Measurements from ENCODE around the gene SLC47A2. TPM values are rescaled to one million over a fixed set of nuclear protein-coding genes. Genes with fewer than 3 reads are reported as not detected.
A peak's percentile ranks its signal among the peaks of the same experiment; 100 is the strongest.
"Not testable (repeated sequence)": the region's sequence is repeated elsewhere in the genome, so short reads cannot be mapped to it uniquely, and the experiment has no call there.

Gene SLC47A2
- polyA plus RNA-seq, 1 donor = 5.5 TPM

DNA sequence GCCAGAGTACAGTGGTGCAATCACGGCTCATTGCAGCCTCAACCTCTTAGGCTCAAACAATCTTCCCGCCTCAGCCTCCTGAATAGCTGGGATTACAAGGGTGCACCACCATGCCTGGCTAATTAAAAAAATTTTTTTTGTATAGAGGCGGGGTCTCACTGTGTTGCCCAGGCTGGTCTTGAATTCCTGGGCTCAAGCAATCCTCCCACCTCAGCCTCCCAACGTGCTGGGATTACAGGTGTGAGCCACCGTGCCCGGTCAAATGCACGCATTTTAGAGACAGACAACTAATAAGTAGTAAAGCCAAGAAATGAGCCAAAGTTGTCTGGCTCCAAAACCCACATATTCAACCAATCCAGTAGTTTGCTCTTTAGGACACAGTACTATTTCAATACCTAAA is 46.7 kb downstream of the SLC47A2 start:
- DNase-seq = not testable (repeated sequence)

DNA sequence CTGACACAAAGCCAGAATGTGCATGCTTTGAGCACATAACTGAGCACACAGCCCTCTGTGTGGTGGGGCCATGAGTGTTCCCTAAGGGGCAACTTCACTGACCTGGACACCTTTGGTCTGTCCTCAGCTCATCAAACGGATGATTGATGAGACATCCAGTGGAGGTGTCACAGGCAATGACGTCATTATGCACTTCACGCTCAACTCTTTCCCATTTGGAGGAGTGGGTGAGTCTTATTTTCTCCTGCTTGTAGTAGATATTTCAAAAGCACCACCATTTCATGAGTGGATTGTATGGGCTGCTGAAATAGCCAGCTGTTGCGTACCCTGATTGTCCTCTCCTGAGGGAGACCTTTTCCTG is 51.6 kb downstream of the SLC47A2 start:
- DNase-seq = no peak

DNA sequence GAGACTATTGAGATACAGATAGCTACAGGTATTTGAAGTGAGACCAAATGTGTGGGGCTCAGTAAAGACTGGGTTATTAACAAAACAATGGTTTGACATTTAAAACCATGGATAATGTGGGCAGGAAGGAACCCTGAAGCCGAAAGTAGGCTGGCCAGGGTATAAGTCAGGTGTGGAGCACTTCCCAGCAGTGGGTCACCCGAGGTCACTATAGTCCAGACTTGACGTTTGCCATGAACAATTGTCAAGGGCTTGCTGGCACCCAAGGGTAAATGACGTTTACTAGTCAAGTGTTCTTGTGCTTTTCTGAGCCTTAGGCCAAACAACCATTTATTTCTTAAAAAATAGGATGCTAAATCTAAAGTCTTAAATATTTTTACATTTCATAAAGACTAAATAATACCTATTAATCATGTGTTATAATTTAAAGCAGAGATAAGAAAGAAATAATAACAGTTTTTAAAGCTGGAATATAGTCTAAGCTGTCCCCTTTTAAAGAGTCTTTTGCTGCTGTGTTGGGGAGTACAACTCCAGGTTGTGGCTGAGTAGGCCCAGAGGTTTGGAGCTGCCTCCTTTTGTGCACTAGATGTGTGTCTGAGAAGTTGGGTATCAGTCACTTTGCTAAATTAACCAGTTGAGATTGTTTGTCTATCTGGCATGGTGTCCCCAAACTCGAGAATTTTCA is 52.1 kb downstream of the SLC47A2 start:
- DNase-seq = no peak

DNA sequence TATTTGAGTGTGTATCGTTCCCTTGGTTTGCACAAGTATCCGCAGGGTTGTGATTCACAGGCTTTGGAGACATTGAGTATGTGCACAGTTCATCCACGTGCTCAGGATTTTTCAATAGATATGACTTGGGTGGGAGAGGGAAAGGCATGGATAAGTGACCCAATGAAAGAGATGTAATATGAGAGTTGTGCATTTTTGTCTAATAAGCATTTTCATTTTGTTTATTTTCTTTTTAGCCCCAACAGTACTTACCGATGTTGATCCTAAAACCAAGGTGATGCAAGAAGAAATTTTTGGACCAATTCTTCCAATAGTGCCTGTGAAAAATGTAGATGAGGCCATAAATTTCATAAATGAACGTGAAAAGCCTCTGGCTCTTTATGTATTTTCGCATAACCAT is 53.3 kb downstream of the SLC47A2 start:
- no peak for DNase-seq

DNA sequence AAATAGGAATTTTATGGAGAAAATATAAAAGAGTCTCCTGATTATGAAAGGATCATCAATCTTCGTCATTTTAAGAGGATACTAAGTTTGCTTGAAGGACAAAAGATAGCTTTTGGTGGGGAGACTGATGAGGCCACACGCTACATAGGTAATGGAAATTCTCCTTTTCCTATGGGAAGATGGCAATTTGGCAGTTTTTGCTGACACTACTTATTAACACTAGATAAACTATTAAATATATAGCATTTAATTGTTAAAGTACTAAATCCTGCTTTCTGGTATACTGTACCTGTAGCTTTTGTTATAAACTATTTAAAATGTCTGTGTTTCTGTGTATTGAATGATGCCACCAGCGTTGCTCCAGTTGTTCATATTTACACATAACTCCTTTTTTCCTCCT is 55.3 kb downstream of the SLC47A2 start:
- no peak for DNase-seq

DNA sequence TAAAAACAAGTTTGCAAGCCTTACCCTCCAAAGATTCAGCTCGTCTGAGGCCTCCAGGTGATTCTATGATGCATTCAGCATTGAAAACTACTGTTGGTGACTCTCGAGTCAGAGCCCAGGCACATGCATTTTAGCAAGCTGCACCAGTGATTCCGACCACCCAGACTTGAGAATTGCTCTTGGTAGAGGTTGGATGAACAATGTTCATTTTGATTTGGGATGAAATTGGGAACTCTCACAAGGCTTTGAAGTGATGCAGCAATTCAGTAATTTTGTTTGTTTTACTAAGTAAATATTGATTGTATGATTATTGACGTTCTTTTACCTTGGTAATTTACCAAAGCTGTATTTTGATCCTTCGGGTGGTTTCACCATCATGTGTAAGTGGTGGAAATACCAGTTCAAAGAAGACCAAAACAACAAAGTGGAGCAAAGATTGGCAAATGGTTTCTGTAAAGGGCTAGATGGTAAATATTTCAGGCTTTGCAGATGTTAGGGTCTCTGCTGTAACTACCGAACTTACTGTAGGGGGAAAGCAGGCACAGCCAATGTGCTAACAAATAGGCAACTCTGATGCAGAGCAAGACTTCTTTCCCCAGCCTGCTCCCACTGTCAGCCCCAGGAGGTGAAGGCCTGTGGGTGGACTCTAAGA is 56.0 kb downstream of the SLC47A2 start:
- DNase-seq = no peak

DNA sequence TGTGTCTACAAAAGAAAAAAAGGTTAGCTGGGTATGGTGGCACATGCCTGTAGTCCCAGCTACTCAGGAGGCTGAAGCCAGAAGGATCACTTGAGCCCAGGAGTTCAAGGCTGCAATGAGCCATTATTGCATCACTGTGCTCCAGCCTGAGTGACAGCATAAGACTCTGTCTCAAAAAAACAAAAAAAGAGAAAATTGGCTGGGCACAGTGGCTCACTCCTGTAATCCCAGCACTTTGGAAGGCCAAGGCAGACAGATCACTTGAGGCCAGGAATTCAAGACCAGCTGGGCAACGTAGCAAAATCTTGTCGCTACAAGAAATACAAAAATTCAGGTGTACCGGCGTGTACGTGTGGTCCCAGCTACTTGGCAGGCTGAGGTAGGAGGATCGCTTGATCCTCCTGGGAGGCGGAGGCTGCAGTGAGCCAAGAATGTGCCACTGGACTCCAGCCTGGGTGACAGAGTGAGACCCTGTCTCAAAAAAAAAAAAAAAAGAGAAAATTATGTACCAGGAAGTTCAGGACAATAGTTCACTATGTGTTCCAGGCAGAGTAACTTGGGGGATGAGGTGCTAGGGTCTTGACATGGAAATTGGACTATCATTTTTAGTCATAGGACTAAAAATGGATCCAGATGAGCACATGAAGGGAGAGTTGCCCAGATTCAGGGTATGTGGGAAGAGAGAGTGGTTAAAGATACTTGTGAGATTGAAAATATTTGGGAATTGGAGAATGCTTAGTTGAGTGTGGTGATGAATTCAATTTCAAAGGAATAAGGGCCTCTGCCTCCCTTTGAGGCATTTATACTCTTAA is 56.8 kb downstream of the SLC47A2 start:
- no peak for DNase-seq

DNA sequence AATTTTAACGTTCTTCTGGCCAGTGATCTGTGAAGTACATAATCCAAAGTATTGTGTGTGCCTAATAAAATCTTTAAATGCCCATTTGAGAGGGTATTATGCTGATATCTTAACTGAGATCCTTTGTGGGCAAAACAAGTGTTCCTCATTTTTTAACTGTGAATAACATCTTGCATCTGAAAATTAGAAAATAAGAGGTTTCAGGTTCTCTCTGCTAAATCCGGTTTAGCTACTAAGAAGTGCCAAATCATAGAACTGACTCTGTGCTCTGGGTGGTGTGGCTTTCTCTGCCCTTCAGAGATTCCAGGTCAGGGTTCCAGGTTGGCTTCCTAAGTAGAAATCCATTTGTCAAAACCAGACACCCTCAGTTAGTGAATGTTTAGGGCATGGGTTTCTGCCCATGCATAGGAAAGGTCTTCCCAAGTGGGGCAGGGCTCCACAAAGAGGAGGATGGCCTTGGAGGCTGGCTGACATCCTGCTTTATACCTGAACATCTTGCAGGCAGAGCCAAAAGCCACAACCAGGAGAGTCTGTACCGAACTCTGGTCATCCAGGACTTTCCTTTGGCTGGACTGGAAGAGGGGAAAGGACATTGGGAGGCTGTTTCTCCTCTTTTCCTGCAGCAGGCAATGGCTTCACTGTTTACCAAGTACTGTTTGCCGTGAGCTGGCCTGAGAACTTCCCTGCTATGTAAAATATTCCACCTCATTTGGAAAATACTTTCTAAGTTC is 59.4 kb downstream of the SLC47A2 start:
- DNase-seq = no peak

DNA sequence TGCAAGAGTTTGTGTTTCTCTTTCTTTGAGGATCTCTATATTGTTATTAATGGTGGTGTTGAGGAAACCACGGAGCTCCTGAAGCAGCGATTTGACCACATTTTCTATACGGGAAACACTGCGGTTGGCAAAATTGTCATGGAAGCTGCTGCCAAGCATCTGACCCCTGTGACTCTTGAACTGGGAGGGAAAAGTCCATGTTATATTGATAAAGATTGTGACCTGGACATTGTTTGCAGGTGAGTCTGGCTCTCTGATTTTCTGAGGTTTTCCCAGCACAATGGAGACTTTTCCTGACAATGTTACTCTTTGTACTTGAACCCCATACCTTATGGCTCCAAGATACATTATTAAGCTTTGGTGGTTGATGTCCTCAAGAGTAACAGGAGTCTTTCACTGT is 60.0 kb downstream of the SLC47A2 start:
- no peak for DNase-seq

DNA sequence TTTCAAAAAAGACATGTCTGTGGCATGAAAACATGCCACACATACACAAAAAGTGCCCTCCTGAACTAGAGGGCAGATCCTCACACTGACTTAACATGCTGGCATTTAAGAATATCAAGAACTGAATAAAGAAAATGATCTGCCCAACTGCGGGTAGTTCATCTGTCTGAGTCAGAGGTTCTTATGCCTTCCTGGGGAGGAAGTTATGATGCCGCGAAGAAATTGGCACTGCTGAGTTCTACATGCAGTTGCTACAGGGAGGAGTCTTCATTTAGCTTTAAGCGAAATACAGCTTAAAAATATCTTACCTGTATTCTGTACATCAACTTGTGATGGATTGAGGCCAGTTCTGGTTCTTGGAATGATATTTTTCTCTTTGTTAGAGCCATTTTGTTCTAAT is 61.5 kb downstream of the SLC47A2 start:
- DNase-seq = no peak

DNA sequence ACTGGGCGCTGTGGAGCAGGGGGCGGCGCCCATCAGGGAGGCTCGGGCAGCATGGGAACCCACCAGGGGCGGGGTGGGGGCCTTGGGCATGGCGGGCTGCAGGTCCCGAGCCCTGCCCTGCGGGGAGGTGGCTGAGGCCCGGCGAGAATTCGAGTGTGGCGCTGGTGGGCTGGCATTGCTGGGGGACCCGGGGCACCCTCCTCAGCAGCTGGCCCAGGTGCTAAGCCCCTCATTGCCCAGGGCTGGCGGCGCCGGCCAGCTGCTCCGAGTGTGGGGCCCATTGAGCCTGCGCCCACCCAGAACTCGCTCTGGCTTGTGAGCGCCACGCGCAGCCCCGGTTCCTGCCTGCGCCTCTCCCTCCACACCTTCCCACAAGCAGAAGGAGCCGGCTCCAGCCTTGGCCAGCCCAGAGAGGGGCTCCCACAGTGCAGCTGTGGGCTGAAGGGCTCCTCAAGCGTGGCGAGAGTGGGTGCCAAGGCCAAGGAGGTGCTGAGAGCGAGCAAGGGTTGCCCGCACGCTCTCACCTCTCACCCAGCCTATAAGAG is 62.0 kb downstream of the SLC47A2 start:
- DNase-seq = no peak

DNA sequence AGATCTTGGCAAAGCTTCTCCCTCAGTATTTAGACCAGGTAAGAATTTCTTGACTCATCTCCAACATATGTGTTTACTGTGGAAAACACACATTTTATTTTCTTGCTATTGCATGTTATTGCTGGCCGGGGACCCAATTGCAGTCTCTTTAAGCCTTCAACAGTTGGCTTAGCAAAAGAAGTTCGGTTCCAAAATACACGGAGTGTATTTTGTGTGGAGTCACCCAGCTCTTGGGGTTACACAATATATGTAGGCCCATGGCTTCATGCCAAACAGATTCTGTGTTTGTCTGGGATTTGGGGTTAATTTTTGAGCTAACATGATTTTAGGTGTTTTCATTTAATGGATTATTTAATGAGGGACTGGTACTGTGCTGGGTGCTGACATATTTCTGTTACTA is 63.8 kb downstream of the SLC47A2 start:
- DNase-seq = no peak

DNA sequence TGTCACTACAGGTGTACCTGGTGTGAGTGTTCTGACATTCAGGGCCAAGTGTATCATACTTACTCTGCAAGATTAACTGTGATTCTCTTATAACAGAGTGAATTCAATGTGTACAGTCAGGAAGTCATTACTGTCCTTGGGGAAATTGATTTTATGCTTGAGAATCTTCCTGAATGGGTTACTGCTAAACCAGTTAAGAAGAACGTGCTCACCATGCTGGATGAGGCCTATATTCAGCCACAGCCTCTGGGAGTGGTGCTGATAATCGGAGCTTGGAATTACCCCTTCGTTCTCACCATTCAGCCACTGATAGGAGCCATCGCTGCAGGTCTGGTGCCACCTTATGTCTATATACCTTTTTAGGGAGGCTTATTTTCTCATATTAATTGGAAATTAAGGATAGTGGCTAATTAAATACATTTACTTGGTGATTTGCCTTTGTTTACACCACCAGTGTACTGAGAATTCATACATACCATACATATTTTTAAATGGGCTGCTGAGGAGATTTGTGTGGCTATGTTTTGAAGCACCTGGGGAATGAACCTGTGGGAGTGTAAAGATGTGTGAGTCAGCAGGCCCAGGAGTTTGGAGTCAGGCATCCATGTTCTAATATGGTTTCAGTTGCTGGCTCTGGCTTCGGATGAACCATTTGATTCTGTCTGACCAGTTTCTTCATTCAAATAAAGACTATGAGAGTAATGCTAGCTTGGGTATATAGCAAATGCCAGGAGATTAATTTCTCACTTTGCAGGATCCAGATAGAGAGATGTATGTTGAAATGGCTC is 64.7 kb downstream of the SLC47A2 start:
- no peak for DNase-seq

DNA sequence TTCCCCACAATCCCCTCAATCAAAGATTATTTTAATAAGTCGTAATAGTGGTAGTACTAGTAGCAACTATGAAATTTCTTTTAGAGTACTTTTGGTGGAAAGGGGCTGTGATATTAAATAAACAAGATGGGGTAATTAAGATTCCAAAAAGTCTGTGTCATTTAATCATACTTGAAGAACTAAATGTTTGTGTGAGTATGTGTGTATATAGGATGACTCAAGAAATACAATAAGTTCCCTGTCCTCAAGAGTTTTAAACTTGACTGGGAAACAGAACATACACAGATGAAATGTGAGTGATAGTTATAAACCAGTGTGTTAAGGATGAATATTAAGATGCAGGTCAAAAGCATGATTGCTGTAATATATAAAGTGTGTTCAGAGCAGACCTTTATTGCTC is 65.6 kb downstream of the SLC47A2 start:
- DNase-seq = no peak

DNA sequence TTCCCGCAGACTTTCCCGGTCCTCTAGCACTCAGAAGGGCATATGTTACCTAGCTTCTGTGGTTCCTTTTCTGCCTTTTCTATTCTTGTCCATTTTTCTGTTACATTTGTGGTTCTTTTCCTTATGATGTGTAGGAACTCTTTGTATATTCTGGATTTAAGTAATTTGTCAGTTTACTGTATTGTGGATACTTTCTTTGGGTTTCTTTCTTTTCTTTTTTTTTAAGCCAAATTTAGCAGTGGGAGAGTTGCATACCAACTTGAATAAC is 67.2 kb downstream of the SLC47A2 start:
- no peak for DNase-seq

DNA sequence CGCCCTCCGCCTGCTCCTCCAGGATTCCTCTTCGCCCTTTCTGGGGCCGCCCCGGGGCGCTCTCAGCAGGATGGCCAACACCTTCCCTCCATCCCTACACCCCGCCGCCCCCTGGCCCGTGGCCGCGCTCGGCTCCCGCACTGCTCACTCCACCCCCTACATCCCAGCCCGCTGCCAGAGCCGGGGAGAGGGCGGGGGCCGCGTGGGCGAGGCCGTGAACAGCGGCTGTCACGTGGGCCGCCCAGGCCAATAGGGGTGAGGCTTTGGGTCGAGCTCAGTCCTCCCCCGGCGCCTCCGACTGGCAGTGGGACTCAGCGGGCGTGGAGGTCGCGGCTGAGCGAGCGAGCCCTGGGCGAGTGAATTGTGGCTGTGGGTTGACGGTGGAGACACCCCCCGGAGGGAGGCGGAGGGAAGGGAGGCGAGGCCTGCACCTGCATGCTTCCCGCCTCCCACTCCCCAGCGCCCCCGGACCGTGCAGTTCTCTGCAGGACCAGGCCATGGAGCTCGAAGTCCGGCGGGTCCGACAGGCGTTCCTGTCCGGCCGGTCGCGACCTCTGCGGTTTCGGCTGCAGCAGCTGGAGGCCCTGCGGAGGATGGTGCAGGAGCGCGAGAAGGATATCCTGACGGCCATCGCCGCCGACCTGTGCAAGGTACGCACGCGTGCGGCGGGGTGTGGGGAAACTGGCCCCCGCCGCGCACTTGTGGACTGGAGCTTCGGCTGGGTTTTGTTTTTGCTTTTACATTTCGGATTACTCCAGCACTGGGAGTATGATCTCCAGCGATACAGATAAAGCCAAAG is 67.7 kb downstream of the SLC47A2 start, which contains the start of gene ALDH3A2:
Gene ALDH3A2 (plus strand): TSS at position 277 of the 799 bp plus-strand sequence. CDS start 221 bp downstream, at position 498.
- peak; percentile 95 for DNase-seq

DNA sequence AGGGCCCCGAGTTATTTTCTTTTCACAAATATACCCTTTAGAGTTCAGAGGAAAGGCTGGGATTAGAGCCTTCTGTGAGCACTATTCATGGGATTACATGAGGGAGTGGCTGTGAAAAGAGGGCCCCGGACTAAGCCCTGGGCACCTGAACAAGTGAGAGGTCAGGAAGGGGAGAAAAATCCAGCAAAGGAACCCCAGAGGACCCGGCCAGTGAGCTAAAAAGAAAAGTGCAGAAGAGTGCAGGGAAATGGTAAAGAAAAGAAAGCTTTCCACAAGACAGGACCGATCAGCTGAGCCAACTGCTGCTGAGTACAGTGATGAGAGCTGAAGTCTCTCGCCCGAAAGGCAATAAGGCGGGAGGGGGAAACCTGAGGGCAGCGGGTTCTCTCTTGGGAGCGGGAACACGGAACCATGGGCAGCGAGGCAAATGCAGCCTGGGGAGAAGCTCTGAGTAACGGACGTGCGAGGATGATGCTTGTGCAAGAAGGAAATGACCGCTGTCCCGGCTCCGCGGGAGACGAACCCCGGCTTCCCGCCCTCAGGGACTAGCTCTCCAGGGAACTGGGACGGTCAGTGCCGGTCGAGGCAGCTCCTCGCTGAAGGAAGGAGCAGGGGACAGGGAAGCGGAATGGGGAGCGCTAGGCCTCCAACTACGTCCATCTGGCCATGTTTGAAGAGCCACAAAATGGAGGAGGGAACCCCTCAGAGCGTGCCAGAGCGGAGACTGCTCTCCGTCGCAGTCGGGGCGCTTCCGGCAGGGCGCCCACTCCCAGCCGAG is 68.5 kb downstream of the SLC47A2 start:
- DNase-seq = peak; percentile 51

DNA sequence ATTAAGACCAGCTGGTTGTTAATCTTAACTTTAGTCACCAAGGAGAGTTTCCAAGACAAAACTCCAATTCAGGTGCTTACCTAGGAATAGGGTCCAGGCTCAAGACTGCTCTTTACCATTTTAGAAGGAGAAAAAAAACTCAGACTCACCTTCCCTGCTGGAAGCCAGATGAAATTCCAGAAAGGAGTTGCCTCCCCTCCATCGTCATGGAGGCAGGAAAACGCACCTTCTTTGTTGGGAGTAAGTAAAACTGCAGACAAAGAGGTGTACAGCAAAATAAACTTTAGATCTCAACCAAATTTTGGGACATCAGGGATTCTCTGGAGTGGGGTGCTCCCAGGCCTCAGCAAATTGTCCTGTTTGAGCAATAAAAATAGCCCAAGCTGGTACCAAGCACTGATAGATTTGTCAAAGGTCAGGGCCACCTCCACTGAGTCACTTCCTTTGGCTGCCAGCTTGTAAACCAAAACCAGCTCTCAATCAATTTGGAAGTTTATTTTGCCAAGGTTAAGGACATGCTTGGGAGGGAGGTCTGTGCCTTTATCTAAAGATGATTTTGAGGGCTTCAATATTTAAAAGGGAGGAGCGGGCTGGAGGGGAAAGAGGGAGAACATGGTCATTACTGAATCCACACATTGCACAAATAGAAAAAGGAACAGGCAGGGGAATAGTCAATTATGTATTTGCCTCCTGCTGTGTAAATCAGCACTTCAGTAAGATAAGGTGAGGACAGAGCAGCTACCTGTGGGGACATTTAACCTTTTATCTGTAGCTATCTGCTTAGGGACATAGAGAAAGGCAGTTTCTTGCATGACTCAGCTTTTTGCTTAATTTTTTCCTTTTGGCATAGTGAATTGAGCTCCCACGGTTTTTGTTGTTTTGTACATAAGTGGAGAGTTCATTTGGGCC is 69.3 kb downstream of the SLC47A2 start:
- DNase-seq = no peak

DNA sequence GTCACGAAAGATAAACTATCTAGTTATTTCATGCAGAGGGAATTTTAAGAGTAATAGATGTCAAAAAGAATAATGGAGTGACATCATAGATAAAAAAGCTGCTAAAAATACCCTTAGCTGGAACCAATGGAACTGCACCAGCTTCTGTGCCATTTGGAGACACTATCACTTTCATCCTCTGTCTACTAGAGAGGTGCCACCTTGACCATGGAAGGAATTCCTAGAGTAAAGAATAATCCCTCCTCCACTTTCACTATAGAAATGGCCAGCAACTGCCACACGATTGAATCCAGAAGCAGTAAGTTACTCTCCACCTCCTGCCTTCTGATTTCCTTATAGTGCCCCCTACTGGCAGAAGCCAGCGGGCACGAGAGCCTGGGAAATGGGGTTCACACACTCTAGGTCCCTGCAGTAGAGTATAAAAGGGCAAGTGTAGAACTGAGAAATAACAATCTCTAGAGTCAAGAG is 70.6 kb downstream of the SLC47A2 start:
- DNase-seq = no peak
